ENCODE data around the gene HMCN1. TPM values are rescaled to one million over a fixed set of nuclear protein-coding genes. Genes with fewer than 3 reads are reported as not detected.

Gene HMCN1
- total RNA-seq, 1 donor from 2014 or later, result 3.4 TPM

DNA sequence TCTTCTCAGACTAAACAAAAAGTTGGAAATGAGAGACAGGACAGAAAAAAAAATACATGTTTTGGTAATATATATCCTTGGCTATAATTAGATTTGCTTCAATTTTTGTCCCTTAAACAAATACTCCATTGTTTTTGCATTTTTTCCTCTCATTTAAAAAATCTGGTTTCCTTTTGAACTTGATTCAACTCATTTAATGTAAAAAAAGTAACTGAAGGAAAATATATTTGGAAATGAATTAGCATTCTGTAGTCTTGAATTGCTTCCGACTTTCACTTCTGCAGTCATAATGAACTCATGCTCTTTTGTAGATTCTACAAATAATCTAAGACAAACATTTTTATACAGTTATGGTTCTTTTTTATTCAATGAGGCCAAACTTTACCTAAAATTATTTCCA lies 309.1 kb downstream of the HMCN1 start:
- Mint-ChIP-seq H3K27ac (no peak overlapping the region), H3K27me3 (no peaks in the 10 kb centered on the region), H3K9me3 (ENCODE audit: low read depth) (no peaks in the 10 kb centered on the region), H3K4me3 (ENCODE audit: low read depth) (no peak overlapping the region), H3K36me3 (ENCODE audit: insufficient read depth) (no peaks in the 10 kb centered on the region), H3K4me1 (ENCODE audit: low read depth) (peaks cover 10% of the 10 kb centered on the region)
- DNase-seq (ENCODE audit: low spot score, unreplicated experiment), result no peak
- TF ChIP-seq, protein P1, sequence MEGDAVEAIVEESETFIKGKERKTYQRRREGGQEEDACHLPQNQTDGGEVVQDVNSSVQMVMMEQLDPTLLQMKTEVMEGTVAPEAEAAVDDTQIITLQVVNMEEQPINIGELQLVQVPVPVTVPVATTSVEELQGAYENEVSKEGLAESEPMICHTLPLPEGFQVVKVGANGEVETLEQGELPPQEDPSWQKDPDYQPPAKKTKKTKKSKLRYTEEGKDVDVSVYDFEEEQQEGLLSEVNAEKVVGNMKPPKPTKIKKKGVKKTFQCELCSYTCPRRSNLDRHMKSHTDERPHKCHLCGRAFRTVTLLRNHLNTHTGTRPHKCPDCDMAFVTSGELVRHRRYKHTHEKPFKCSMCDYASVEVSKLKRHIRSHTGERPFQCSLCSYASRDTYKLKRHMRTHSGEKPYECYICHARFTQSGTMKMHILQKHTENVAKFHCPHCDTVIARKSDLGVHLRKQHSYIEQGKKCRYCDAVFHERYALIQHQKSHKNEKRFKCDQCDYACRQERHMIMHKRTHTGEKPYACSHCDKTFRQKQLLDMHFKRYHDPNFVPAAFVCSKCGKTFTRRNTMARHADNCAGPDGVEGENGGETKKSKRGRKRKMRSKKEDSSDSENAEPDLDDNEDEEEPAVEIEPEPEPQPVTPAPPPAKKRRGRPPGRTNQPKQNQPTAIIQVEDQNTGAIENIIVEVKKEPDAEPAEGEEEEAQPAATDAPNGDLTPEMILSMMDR (IDR thresholded peaks at IDR 0.05; ENCODE audit: unreplicated experiment), result no peak

DNA sequence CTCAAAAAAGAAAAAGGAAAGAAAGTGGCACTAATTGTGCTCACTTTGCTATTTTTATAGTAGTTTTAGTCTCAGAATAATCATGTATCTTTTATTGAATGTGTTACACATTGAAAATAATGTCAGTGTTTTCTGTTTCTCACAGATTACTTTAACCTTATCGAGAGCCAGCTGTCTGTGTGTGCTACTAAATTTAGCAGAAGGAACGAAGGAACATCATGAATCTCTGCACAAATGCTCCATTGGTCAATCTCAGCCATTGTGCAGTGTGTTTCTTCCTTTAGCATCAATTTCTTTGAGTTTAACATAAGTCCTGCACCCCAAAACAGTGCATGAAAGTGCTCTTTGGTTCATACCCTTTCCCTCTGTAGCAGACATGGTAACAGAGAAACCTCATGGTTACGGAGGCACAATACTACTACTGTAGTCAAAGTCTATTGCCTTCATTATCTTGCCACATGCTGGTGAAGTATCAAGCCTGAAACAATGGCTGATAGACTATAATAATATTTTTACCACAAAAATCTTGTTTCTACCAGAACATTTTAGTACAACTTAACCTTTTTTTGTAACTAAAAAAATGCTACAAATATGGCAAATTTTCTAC lies 310.0 kb downstream of the HMCN1 start:
- Mint-ChIP-seq H3K9me3 (ENCODE audit: low read depth) (no peaks in the 10 kb centered on the region), H3K4me3 (ENCODE audit: low read depth) (no peak overlapping the region), H3K27me3 (no peaks in the 10 kb centered on the region), H3K4me1 (ENCODE audit: low read depth) (peaks cover 8% of the 10 kb centered on the region), H3K27ac (no peak overlapping the region), H3K36me3 (ENCODE audit: insufficient read depth) (no peaks in the 10 kb centered on the region)
- DNase-seq (ENCODE audit: low spot score, unreplicated experiment), result no peak
- TF ChIP-seq, protein P1 (IDR thresholded peaks at IDR 0.05; ENCODE audit: unreplicated experiment), result no peak

DNA sequence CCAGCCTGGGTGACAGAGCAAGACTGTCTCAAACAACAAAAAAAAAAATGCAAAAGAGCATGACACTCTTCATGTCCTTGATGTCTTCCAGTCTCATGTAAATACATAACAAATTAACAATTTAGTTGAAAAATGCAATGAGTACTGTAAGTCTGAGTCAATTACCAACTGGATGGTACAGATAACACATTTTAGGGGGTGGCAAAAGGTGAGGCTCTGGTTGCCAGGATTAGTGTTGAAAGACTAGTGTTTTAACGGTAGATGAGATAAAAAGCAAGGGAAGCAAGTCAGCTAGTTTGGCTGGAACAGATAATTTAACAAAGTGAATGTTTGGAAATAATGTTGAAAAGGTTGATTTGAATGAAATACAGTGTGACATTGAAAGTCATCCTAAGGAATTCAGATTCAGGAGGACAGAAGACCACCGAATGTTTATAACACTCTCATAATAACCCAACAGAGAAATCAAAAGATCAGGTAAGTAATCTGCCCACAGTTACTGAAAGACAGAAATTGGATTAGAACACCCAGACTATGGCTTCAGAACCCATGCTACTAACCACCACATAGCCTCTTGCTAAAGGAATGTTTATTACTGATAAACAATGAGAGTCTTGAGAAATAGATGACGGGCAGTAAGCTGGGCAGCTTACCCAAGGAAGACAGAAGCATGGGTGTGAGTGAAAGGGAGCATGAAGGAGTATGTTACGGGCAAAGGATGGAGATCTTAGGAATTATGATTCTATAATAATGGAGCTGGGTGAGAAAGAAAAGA lies 312.4 kb downstream of the HMCN1 start:
- Mint-ChIP-seq H3K9me3 (ENCODE audit: low read depth) (no peaks in the 10 kb centered on the region), H3K4me3 (ENCODE audit: low read depth) (no peak overlapping the region), H3K27ac (no peak overlapping the region), H3K36me3 (ENCODE audit: insufficient read depth) (no peaks in the 10 kb centered on the region), H3K27me3 (no peaks in the 10 kb centered on the region), H3K4me1 (ENCODE audit: low read depth) (peaks cover 4% of the 10 kb centered on the region)
- DNase-seq (ENCODE audit: low spot score, unreplicated experiment), result no peak
- TF ChIP-seq, protein P1 (IDR thresholded peaks at IDR 0.05; ENCODE audit: unreplicated experiment), result no peak

DNA sequence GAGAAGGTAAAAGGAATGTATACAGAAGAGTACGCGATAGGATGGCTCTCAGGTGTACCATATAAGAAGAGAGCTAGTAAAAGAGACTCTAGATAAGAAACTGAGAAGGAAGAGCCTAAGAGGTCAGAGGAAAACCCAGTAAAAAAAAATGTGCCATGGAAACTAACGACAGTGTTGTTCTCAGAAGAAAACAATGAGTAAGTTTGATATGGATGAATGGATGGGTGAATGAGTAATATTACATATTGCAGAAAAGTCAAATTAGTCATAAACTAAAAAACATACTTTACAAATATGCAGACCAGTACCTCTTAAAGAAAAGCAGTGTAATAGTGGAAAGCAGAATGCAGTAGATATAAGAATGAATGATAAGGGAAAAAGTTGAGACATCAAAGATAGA lies 316.2 kb downstream of the HMCN1 start:
- Mint-ChIP-seq H3K36me3 (ENCODE audit: insufficient read depth) (no peaks in the 10 kb centered on the region), H3K4me1 (ENCODE audit: low read depth) (peaks cover 4% of the 10 kb centered on the region), H3K27ac (no peak overlapping the region), H3K9me3 (ENCODE audit: low read depth) (no peaks in the 10 kb centered on the region), H3K27me3 (no peaks in the 10 kb centered on the region), H3K4me3 (ENCODE audit: low read depth) (no peak overlapping the region)
- TF ChIP-seq, protein P1 (IDR thresholded peaks at IDR 0.05; ENCODE audit: unreplicated experiment), result no peak
- DNase-seq (ENCODE audit: low spot score, unreplicated experiment), result no peak

DNA sequence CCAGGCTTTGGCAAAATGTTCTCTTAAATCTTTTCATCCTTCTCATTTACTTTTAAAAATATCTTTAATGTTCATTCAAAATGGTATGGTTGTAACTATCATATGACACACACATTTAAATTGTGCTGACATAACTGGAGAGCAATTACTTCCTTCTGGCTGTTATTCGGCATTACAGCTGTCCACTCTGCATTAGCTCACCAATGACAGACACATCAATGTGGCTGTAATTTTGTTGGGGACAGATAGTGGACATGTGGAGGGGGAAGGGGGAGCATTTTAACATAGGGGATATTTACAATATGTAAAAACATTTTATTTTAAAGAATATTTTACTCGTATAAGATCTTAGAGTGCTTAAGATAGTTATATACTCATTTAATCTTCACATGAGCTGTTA lies 319.8 kb downstream of the HMCN1 start:
- no peaks in the 10 kb centered on the region for H3K9me3 Mint-ChIP-seq (ENCODE audit: low read depth)
- H3K36me3 Mint-ChIP-seq (ENCODE audit: insufficient read depth), result no peaks in the 10 kb centered on the region
- no peaks in the 10 kb centered on the region for H3K27me3 Mint-ChIP-seq
- H3K27ac Mint-ChIP-seq, result no peak overlapping the region
- no peak overlapping the region for H3K4me3 Mint-ChIP-seq (ENCODE audit: low read depth)
- TF ChIP-seq, protein P1 (IDR thresholded peaks at IDR 0.05; ENCODE audit: unreplicated experiment), result no peak
- no peak for DNase-seq (ENCODE audit: low spot score, unreplicated experiment)
- no peaks in the 10 kb centered on the region for H3K4me1 Mint-ChIP-seq (ENCODE audit: low read depth)

Measured in progenitor cell of endocrine pancreas (in vitro differentiated cells).